Activated T-cell treated with anti-CD3 and anti-CD28 coated beads, Interleukin-2, amount 50 U/mL, for 72 hours (primary cell): ENCODE measurements around the gene SSRP1. TPM values are rescaled to one million over a fixed set of nuclear protein-coding genes. Genes with fewer than 3 reads are reported as not detected.
"Not testable (repeated sequence)": the region's sequence is repeated elsewhere in the genome, so short reads cannot be mapped to it uniquely, and the experiment has no call there.

Experiments
- ATAC-seq, 2 donors: fragments of 150-1000 bp; cut with Tn5 transposase; replicated peaks in 1 of 2; 2 replicates each; pipeline ENCODE4 v1.10.0; 2021; ENCODE audit warnings: moderate library complexity in 2 of 2, mild to moderate bottlenecking in 1 of 2
- DNase-seq, 2 donors: peaks; one replicate each; pipeline ENCODE4 v3.0.0; 2021 to 2022; ENCODE audit warnings: mixed read lengths in 1 of 2
- H3K27ac Mint-ChIP-seq: one replicate; pipeline ENCODE4 v1.8.0; 2022; ENCODE audit warnings: mild to moderate bottlenecking, moderate library complexity, mixed read lengths
- H3K27me3 Mint-ChIP-seq: one replicate; pipeline ENCODE4 v1.8.0; 2022; ENCODE audit warnings: low read depth, mixed read lengths
- H3K36me3 Mint-ChIP-seq, 2 donors: one replicate each; pipeline ENCODE4 v1.8.0; 2022; ENCODE audit warnings: mixed read lengths in 2 of 2, mild to moderate bottlenecking in 1 of 2; ENCODE audit not compliant: insufficient read depth in 2 of 2
- H3K4me1 Mint-ChIP-seq: one replicate; pipeline ENCODE4 v1.8.0; 2022; ENCODE audit warnings: low read depth, mixed read lengths
- H3K4me3 Mint-ChIP-seq, 2 donors: one replicate each; pipeline ENCODE4 v1.8.0; 2022; ENCODE audit warnings: mild to moderate bottlenecking in 2 of 2, mixed read lengths in 2 of 2, moderate library complexity in 2 of 2
- H3K9me3 Mint-ChIP-seq, 2 donors: one replicate each; pipeline ENCODE4 v1.8.0; 2022; ENCODE audit warnings: mixed read lengths in 2 of 2
- total RNA-seq, 2 donors: library from RNA; stranded (reverse); gene quantifications; one replicate each; pipeline ENCODE4 v1.2.3, GENCODE V29; 2022

SSRP1 gene
- total RNA-seq, 2 donors from 2014 or later, result 213 to 254 TPM

DNA sequence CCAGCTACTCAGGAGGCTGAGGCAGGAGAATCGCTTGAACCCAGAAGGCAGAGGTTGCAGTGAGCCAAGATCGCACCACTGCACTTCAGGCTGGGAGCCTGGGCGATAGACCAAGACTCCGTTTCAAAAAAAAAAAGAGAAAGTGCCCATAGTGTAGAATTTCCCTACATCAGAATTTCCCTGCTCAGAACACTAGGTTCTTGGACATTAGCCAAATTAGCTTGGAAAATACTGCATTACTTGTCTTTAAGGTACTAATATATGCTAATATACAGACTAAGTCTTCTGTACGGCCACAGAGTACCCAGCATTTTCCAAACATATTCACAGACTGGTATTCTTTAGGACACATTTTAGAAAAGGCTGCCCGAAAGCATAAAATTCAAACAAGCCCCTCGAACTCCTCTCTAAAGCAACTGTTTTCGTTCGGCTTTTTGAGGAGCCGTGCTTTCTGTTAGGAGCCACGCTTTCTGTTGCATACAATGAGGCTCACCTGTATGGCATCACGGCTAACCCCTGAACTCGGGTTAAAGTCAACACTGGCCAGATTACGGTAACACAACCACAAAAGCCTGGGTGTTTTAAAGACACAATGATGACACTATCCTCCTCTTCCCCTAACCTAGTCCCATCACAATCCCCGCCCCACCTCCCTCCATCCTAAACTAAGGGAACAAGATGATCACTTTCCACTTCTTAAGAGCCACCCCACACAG lies 29.4 kb downstream of the SSRP1 start:
- H3K4me3 Mint-ChIP-seq, result no peak overlapping the region
- H3K27me3 Mint-ChIP-seq, result no peaks in the 10 kb centered on the region
- peaks cover 2 to 5% of the 10 kb centered on the region in 2 donors for H3K36me3 Mint-ChIP-seq
- H3K9me3 Mint-ChIP-seq, result no peaks in the 10 kb centered on the region
- peaks cover 7% of the 10 kb centered on the region for H3K4me1 Mint-ChIP-seq
- no peak for DNase-seq
- no peak overlapping the region for H3K27ac Mint-ChIP-seq
- ATAC-seq, result no peak

DNA sequence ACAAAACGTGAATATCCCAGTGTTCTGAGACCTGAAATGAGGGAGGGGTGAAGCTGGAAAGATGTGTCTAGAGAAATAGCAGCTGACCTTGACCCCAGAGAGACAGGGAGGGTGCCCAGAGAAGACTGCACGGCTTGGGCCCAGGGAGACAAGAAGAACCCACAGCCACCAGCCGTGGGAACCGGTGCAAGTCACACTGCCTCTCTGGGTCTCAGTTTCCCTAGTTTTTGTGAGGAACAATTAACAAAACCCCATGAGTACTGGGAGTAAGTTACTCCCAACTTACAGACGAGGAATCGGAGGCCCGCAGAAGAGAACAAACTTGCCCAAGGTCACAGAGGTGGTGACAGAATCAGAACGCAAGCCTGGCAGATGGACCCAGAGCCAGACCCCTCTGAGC lies 30.2 kb downstream of the SSRP1 start:
- H3K36me3 Mint-ChIP-seq, result peaks cover 6 to 12% of the 10 kb centered on the region in 2 donors
- H3K9me3 Mint-ChIP-seq, result no peaks in the 10 kb centered on the region
- H3K4me1 Mint-ChIP-seq, result no peaks in the 10 kb centered on the region
- no peak overlapping the region for H3K4me3 Mint-ChIP-seq
- H3K27me3 Mint-ChIP-seq, result no peaks in the 10 kb centered on the region
- no peak for ATAC-seq
- H3K27ac Mint-ChIP-seq, result no peak overlapping the region
- no peak for DNase-seq

DNA sequence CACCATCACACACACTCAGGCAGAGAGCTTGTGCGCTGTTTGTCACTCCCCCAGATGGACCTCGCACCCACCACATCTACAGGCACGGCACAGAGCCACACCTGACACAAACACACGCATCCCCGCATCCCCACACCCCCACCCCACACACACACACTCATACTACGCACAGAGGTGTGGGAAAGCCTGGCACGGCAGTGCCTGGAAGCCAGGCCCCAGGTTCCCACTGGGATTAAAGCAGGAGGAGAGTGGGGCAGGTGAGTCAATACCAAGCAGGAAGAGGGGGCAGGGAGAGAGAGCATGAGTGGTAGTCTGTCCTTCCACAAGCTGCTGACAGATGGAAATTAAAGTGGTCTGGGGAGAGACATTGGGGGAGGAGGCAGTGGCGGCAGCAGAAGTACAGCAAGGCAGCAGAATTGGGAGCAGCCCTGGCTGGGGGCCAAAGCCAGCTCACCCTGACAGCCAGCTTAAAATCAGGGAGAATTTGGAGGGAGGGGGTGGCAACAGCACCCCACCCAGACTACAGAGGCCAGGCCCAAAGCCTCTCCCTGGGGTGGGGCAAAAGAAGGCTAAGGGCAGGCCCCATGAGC lies 31.6 kb downstream of the SSRP1 start:
- Mint-ChIP-seq H3K4me3 (no peak overlapping the region), H3K27ac (no peak overlapping the region), H3K9me3 (no peaks in the 10 kb centered on the region), H3K27me3 (no peaks in the 10 kb centered on the region), H3K36me3 (peaks cover 8 to 24% of the 10 kb centered on the region in 2 donors), H3K4me1 (no peaks in the 10 kb centered on the region)
- no peak for DNase-seq
- no peak for ATAC-seq

DNA sequence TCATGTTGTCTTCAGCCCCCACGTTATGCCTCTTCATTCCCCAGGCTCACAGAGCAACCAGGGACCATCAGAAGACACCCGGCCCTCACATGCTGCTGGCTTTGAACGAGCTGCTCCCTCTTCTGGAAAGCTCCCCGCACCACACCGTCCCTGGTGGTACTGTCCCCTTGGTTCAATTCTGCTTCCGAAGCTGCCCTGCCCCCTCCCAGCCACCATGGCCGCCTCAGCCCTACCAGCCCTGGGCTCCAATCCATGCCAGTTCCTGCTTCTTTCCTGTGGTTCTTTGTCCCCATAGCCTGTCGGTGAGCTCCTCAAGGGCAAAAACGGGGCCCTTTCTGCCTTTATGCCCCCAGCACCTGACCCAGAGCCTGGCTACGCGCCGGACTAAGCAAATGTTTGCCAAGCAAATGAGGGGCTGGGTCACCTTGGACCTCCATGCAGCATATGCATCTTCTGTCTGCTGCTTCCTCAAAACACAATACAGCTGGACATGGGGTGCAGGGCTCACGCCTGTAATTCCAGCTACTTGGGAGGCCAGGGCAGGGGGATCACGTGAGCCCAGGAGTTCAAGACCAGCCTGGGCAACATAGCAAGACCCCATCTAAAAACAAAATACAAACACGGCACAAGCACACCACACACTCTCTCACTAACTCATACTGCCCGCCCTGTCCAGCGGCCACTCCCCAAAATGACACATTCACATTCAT lies 32.3 kb downstream of the SSRP1 start:
- Mint-ChIP-seq H3K27ac (no peak overlapping the region), H3K36me3 (peaks cover 8 to 26% of the 10 kb centered on the region in 2 donors)

GRCh38 chr11:57302489-57302888 lies 33.2 kb downstream of the SSRP1 start:
- Mint-ChIP-seq H3K4me1 (no peaks in the 10 kb centered on the region), H3K27ac (no peak overlapping the region), H3K36me3 (peaks cover 8 to 28% of the 10 kb centered on the region in 2 donors), H3K4me3 (no peak overlapping the region), H3K9me3 (no peaks in the 10 kb centered on the region), H3K27me3 (no peaks in the 10 kb centered on the region)
- no peak for DNase-seq
- no peak for ATAC-seq

More for the DNA sequence above, 32.3 kb downstream of the SSRP1 start:
- no peak for ATAC-seq
- Mint-ChIP-seq H3K4me3 (no peak overlapping the region), H3K4me1 (no peaks in the 10 kb centered on the region), H3K9me3 (no peaks in the 10 kb centered on the region), H3K27me3 (no peaks in the 10 kb centered on the region)
- DNase-seq, result no peak

- no peak overlapping the region for H3K4me3 Mint-ChIP-seq
Measured at GRCh38 chr11:57301711-57302423, 33.8 kb downstream of the SSRP1 start.

GRCh38 chr11:57300785-57301184 lies 34.9 kb downstream of the SSRP1 start:
- H3K27me3 Mint-ChIP-seq, result no peaks in the 10 kb centered on the region
- DNase-seq (no peak), ATAC-seq (no peak)
- peaks cover 0 to 1% of the 10 kb centered on the region in 2 donors for H3K9me3 Mint-ChIP-seq
- no peaks in the 10 kb centered on the region for H3K4me1 Mint-ChIP-seq
- H3K4me3 Mint-ChIP-seq, result no peak overlapping the region
- H3K27ac Mint-ChIP-seq, result no peak overlapping the region
- H3K36me3 Mint-ChIP-seq, result peaks cover 8 to 28% of the 10 kb centered on the region in 2 donors

More at GRCh38 chr11:57301711-57302423, 33.8 kb downstream of the SSRP1 start:
- Mint-ChIP-seq H3K27ac (no peak overlapping the region), H3K9me3 (no peaks in the 10 kb centered on the region), H3K27me3 (no peaks in the 10 kb centered on the region), H3K36me3 (peaks cover 8 to 28% of the 10 kb centered on the region in 2 donors), H3K4me1 (no peaks in the 10 kb centered on the region)
- ATAC-seq (no peak), DNase-seq (no peak)

DNA sequence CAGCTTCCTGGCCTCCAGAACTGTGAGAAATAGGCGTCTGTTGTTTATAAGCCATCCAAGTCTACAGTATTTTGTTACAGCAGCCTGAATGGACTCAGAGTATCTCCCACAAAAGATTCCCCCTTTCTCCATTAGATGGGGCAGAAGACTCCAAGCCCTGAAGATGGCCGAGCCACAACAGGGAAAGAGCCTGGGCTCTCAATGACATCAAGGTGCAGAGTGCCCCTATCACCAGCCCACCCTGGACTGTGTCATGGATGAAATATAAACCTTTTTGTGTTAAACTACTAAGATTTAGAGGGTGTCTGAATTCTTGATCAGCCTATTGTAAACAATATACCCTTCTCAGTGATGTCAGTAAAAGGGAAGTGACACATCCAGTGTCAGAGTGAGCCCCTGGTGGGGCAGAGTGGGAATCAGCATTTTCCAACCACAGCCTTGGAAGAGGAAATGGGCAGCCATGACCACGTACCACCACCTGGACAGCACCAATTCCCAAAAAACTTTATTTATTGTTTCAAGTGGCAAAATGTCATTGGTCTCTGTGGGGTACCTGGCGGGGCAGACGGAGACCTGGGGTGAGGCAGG lies 36.4 kb downstream of the SSRP1 start:
- ATAC-seq (no peak), DNase-seq (no peak)
- Mint-ChIP-seq H3K4me3 (no peak overlapping the region), H3K36me3 (peaks cover 8 to 28% of the 10 kb centered on the region in 2 donors), H3K9me3 (peaks cover 0 to 1% of the 10 kb centered on the region in 2 donors), H3K27me3 (no peaks in the 10 kb centered on the region), H3K27ac (no peak overlapping the region), H3K4me1 (no peaks in the 10 kb centered on the region)

GRCh38 chr11:57297221-57297620 lies 38.5 kb downstream of the SSRP1 start:
- Mint-ChIP-seq H3K27ac (no peak overlapping the region), H3K9me3 (peaks cover 0 to 1% of the 10 kb centered on the region in 2 donors)
- DNase-seq, result no peak

DNA sequence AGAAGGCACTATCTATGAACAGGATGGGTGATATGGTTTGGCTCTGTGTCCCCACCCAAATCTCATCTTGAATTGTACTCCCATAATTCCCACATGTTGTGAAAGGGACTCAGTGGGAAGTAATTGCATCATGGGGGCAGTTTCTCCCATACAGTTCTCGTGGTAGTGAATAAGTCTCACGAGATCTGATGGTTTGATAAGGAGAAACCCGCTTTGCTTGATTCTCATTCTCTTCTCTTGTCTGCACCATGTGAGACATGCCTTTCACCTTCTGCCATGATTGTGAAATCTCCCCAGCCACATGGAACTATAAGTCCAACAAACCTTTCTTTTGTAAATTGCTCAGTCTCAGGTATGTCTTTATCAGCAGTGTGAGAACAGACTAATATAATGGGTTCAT lies 39.5 kb downstream of the SSRP1 start:
- H3K4me1 Mint-ChIP-seq, ATAC-seq, H3K4me3 Mint-ChIP-seq, H3K27ac Mint-ChIP-seq, H3K27me3 Mint-ChIP-seq, DNase-seq, H3K9me3 Mint-ChIP-seq: not testable (repeated sequence)
- H3K36me3 Mint-ChIP-seq, result peaks cover 4 to 22% of the 10 kb centered on the region in 2 donors

More at GRCh38 chr11:57297221-57297620, 38.5 kb downstream of the SSRP1 start:
- Mint-ChIP-seq H3K4me3 (no peak overlapping the region), H3K36me3 (peaks cover 8 to 26% of the 10 kb centered on the region in 2 donors), H3K4me1 (no peaks in the 10 kb centered on the region), H3K27me3 (no peaks in the 10 kb centered on the region)
- ATAC-seq, result no peak

DNA sequence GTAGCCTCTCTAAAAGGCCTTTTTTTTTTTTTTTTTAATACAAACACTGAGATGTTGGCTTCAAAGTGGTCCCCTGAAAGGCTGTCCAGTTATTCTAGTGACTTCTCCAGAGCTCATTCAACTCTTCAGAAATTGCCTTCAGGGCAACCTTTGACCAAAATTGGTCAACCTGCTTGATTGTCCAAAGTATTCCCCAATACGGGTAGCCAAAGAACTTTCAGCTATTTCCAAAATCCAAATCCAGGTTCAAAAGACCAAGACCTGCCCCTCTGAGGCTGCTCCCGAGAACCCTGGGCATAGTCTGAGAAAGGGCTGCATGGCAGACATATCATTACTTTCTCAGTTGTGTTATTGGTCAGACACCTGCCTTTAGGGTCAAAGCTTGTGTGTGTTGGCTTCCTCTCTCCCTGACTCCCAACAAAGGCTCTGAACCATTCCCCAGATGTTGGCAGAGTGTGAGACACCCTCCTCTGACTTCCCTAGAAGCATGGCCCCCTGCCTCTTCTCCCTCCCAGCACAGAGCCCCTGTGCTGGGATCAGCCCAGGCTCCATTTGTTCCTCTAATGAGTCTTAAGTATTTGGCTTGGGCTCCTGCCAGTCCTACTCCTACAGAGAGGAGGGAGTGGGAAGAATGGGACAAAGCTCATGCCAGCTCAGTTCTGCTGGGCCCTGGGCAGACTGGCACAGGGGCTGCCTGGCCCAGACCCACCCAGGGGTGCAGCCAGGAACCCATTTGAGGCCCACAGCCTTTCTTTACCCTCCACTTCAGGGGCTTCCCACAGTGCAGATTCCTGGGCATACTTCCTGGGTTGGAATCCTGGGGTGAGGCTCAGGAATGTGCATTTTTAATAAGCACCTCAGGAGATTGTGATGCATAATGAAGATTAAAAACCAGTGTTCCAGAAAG lies 41.2 kb downstream of the SSRP1 start:
- peaks cover 0 to 8% of the 10 kb centered on the region in 2 donors for H3K36me3 Mint-ChIP-seq

GRCh38 chr11:57290288-57290687 lies 45.4 kb downstream of the SSRP1 start:
- no peak overlapping the region for H3K27ac Mint-ChIP-seq
- ATAC-seq (no peak), DNase-seq (no peak)
- H3K4me1 Mint-ChIP-seq, result no peaks in the 10 kb centered on the region
- H3K9me3 Mint-ChIP-seq, result peaks cover 0 to under 1% of the 10 kb centered on the region in 2 donors
- no peaks in the 10 kb centered on the region for H3K36me3 Mint-ChIP-seq
- H3K4me3 Mint-ChIP-seq, result no peak overlapping the region
- peaks cover 15% of the 10 kb centered on the region for H3K27me3 Mint-ChIP-seq

More for the DNA sequence above, 41.2 kb downstream of the SSRP1 start:
- no peak overlapping the region for H3K27ac Mint-ChIP-seq
- DNase-seq (no peak), ATAC-seq (no peak)
- no peak overlapping the region for H3K4me3 Mint-ChIP-seq
- H3K9me3 Mint-ChIP-seq, result peaks cover 0 to 1% of the 10 kb centered on the region in 2 donors
- H3K27me3 Mint-ChIP-seq, result peaks cover 8% of the 10 kb centered on the region
- no peaks in the 10 kb centered on the region for H3K4me1 Mint-ChIP-seq
